ENCODE results near the gene MSI2.

Gene MSI2

GRCh38 chr17:57273490-57273889, 17.2 kb downstream of the MSI2 start:
- no peak for DNase-seq

- no peak for DNase-seq
These were observed 17.8 kb downstream of the MSI2 start for GRCh38 chr17:57274162-57274561.

GRCh38 chr17:57275071-57275764, 18.9 kb downstream of the MSI2 start:
- no peak for DNase-seq

GRCh38 chr17:57276621-57277020, 20.3 kb downstream of the MSI2 start:
- DNase-seq = no peak

- no peak for DNase-seq
These were observed 21.7 kb downstream of the MSI2 start for GRCh38 chr17:57277923-57278604.

GRCh38 chr17:57278740-57279387, 22.5 kb downstream of the MSI2 start:
- DNase-seq = no peak

GRCh38 chr17:57279432-57279831, 23.1 kb downstream of the MSI2 start:
- DNase-seq = no peak

GRCh38 chr17:57281887-57282286, 25.6 kb downstream of the MSI2 start:
- DNase-seq = no peak

GRCh38 chr17:57282296-57282695, 26.0 kb downstream of the MSI2 start:
- DNase-seq = no peak

- no peak for DNase-seq
These were observed 27.1 kb downstream of the MSI2 start for GRCh38 chr17:57283203-57283971.

- no peak for DNase-seq
These were observed 28.3 kb downstream of the MSI2 start for GRCh38 chr17:57284583-57284982.

- no peak for DNase-seq
These were observed 28.8 kb downstream of the MSI2 start for GRCh38 chr17:57284984-57285646.

- no peak for DNase-seq
These were observed 29.4 kb downstream of the MSI2 start for GRCh38 chr17:57285701-57286100.

- no peak for DNase-seq
These were observed 30.2 kb downstream of the MSI2 start for GRCh38 chr17:57286399-57287105.

GRCh38 chr17:57288040-57288772, 31.9 kb downstream of the MSI2 start:
- DNase-seq = no peak

- no peak for DNase-seq
These were observed 32.4 kb downstream of the MSI2 start for GRCh38 chr17:57288773-57289121.

GRCh38 chr17:57289130-57289529, 32.8 kb downstream of the MSI2 start:
- no peak for DNase-seq

GRCh38 chr17:57289613-57290012, 33.3 kb downstream of the MSI2 start:
- no peak for DNase-seq

GRCh38 chr17:57290981-57291380, 34.7 kb downstream of the MSI2 start:
- no peak for DNase-seq

GRCh38 chr17:57292091-57292490, 35.8 kb downstream of the MSI2 start:
- DNase-seq = no peak

- DNase-seq = no peak
These were observed 36.8 kb downstream of the MSI2 start for GRCh38 chr17:57293077-57293476.

- DNase-seq = no peak
These were observed 37.8 kb downstream of the MSI2 start for GRCh38 chr17:57294101-57294500.

Data from GOT3 (cell line).